ENCODE results near the gene MMP1.

Gene MMP1

GRCh38 chr11:102798012-102798746 lies at the start of gene MMP1:
Gene MMP1 (minus strand): TSS chr11:102798160. CDS start chr11:102798092, 68 bp downstream.
- Histone ChIP-seq H3K27ac (ENCODE audit: low read length) (no peak within 1 kb of the TSS), H3K9ac (ENCODE audit: low read depth, low read length) (no peak within 1 kb of the TSS), H3K4me1 (ENCODE audit: insufficient read depth, low read length) (no peaks in the 10 kb centered on the region), H3K36me3 (ENCODE audit: insufficient read depth, low read length) (no peaks in the 10 kb centered on the region), H3K4me3 (ENCODE audit: low read depth in 1 of 2, low read length in 2 of 2) (no peak within 1 kb of the TSS), H3K9me3 (ENCODE audit: insufficient read depth, low read length, severe bottlenecking) (no peaks in the 10 kb centered on the region), H3K27me3 (ENCODE audit: insufficient read depth, low read length, poor library complexity) (no peaks in the 10 kb centered on the region), H3K79me2 (ENCODE audit: insufficient read depth, low read length) (no peaks in the 10 kb centered on the region), H2AFZ (ENCODE audit: low read depth, low read length) (no peak within 1 kb of the TSS), H3K4me2 (ENCODE audit: insufficient read depth, low read length) (no peak within 1 kb of the TSS), H4K20me1 (ENCODE audit: insufficient read depth, low read length) (no peaks in the 10 kb centered on the region)
- no peak for ATAC-seq (ENCODE audit: insufficient read depth, low read depth)
- no peak for DNase-seq
- TF ChIP-seq EZH2 (IDR thresholded peaks at IDR 0.05; ENCODE audit: borderline replicate concordance, low read depth, low read length, severe bottlenecking) (no peak), CTCF (IDR thresholded peaks at IDR 0.05; ENCODE audit: borderline replicate concordance, extremely low read depth, low read length, poor library complexity, severe bottlenecking) (no peak)

- Histone ChIP-seq H3K4me2 (ENCODE audit: insufficient read depth, low read length) (no peak overlapping the region), H3K36me3 (ENCODE audit: insufficient read depth, low read length) (no peaks in the 10 kb centered on the region), H3K4me1 (ENCODE audit: insufficient read depth, low read length) (no peaks in the 10 kb centered on the region), H3K27ac (ENCODE audit: low read length) (no peak overlapping the region), H3K9me3 (ENCODE audit: insufficient read depth, low read length, severe bottlenecking) (no peaks in the 10 kb centered on the region), H3K79me2 (ENCODE audit: insufficient read depth, low read length) (no peaks in the 10 kb centered on the region), H3K9ac (ENCODE audit: low read depth, low read length) (no peak overlapping the region), H3K27me3 (ENCODE audit: insufficient read depth, low read length, poor library complexity) (no peaks in the 10 kb centered on the region), H3K4me3 (ENCODE audit: low read depth in 1 of 2, low read length in 2 of 2) (no peak overlapping the region), H4K20me1 (ENCODE audit: insufficient read depth, low read length) (no peaks in the 10 kb centered on the region), H2AFZ (ENCODE audit: low read depth, low read length) (no peak overlapping the region)
- TF ChIP-seq EZH2 (IDR thresholded peaks at IDR 0.05; ENCODE audit: borderline replicate concordance, low read depth, low read length, severe bottlenecking) (no peak), CTCF (IDR thresholded peaks at IDR 0.05; ENCODE audit: borderline replicate concordance, extremely low read depth, low read length, poor library complexity, severe bottlenecking) (no peak)
- DNase-seq (no peak), ATAC-seq (ENCODE audit: insufficient read depth, low read depth) (no peak)
Measured at GRCh38 chr11:102846292-102846691, 48.3 kb upstream of the MMP1 start.

- no peak within 1 kb of the TSS for H3K4me3 ChIP-seq (ENCODE audit: low read depth in 1 of 2, low read length in 2 of 2)
- no peak within 1 kb of the TSS for H3K27ac ChIP-seq (ENCODE audit: low read length)
- no peaks in the 10 kb centered on the region for H3K36me3 ChIP-seq (ENCODE audit: insufficient read depth, low read length)
- TF ChIP-seq EZH2 (IDR thresholded peaks at IDR 0.05; ENCODE audit: borderline replicate concordance, low read depth, low read length, severe bottlenecking), result no peak
- TF ChIP-seq CTCF (IDR thresholded peaks at IDR 0.05; ENCODE audit: borderline replicate concordance, extremely low read depth, low read length, poor library complexity, severe bottlenecking), result no peak
- no peak within 1 kb of the TSS for H2AFZ ChIP-seq (ENCODE audit: low read depth, low read length)
- no peaks in the 10 kb centered on the region for H3K9me3 ChIP-seq (ENCODE audit: insufficient read depth, low read length, severe bottlenecking)
- DNase-seq (no peak), ATAC-seq (ENCODE audit: insufficient read depth, low read depth) (no peak)
- H4K20me1 ChIP-seq (ENCODE audit: insufficient read depth, low read length), result no peaks in the 10 kb centered on the region
- no peaks in the 10 kb centered on the region for H3K27me3 ChIP-seq (ENCODE audit: insufficient read depth, low read length, poor library complexity)
- H3K9ac ChIP-seq (ENCODE audit: low read depth, low read length), result no peak within 1 kb of the TSS
- H3K4me1 ChIP-seq (ENCODE audit: insufficient read depth, low read length), result no peaks in the 10 kb centered on the region
- no peaks in the 10 kb centered on the region for H3K79me2 ChIP-seq (ENCODE audit: insufficient read depth, low read length)
- H3K4me2 ChIP-seq (ENCODE audit: insufficient read depth, low read length), result no peak within 1 kb of the TSS
Measured at GRCh38 chr11:102843489-102843888, 45.5 kb upstream of the MMP1 start, which contains the start of gene MMP3. Gene MMP3 (minus strand): TSS chr11:102843609. CDS start chr11:102843546, 63 bp downstream.

All from DND-41 (cell line).